Lower lobe of right lung (tissue), 2 donors: Measurements from ENCODE around the gene SIRPB1. TPM values are rescaled to one million over a fixed set of nuclear protein-coding genes. Genes with fewer than 3 reads are reported as not detected.

Experiments
- ATAC-seq, 2 donors: fragments of 200-7000 bp; cut with Tn5 transposase; one replicate each; pipeline ENCODE4 v1.9.1; 2020 to 2022; ENCODE audit warnings: mild to moderate bottlenecking in 2 of 2, moderate library complexity in 2 of 2
- DNase-seq: peaks from one replicate; pipeline ENCODE4 v3.0.0-alpha.2; 2020
- H3K27ac ChIP-seq: fragments of 200-600 bp; one replicate; pipeline ENCODE4 v1.8.0; 2022
- H3K27me3 ChIP-seq: fragments of 200-600 bp; one replicate; pipeline ENCODE4 v1.8.0; 2022; ENCODE audit warnings: low read depth
- H3K36me3 ChIP-seq: fragments of 200-600 bp; one replicate; pipeline ENCODE4 v1.8.0; 2022; ENCODE audit warnings: mild to moderate bottlenecking
- H3K4me1 ChIP-seq: fragments of 200-600 bp; one replicate; pipeline ENCODE4 v1.8.0; 2022
- H3K4me3 ChIP-seq: fragments of 200-600 bp; one replicate; pipeline ENCODE4 v1.8.0; 2022; ENCODE audit warnings: mild to moderate bottlenecking
- H3K9me3 ChIP-seq: fragments of 200-600 bp; one replicate; pipeline ENCODE4 v1.8.0; 2022
- intact Hi-C: fragments of 100-400 bp; cut with DNase I; formaldehyde crosslinking; loops from one replicate; pipeline ENCODE4 v1.11.0; 2022
- total RNA-seq: library from RNA; stranded (reverse); fragmentation: NEBNext Ultra II Directional; extraction: Animal tissue kit (Norgen Biotek cat#: 25700); gene quantifications from one replicate; pipeline ENCODE4 v1.2.1, GENCODE V29; 2021
- TF ChIP-seq, protein P1 (sequence below): fragments of 200-600 bp; IDR thresholded peaks from one replicate; pipeline ENCODE4 v1.8.0; 2022; ENCODE audit warnings: antibody characterized with exemption, mild to moderate bottlenecking
- donor health status: DM: no; HTN: yes; CAD: no; lungs with severe emphysema.

Gene SIRPB1
- total RNA-seq, 1 donor from 2014 or later: 35.8 TPM

DNA sequence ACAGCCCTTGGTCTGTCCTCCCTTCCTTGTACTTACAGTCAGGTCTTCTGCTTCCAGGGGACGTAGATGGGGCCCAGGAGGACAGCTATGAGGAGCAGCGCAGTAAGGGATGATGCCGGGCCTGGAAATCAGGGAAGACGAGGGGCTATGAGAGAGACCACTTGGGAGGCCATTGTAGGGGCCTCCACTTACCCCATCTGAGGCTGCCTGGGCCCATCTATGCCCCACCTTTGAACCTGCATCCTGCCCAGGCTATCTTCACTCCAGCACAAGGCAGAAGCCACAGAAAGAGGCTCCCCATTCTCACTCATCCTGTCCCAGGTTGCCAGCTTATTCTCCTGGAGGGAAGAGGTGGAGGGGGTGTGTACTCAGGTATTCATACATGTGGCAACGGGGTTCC is 10.4 kb upstream of the SIRPB1 start:
- no peak for DNase-seq
- intact Hi-C loops: no loop called here
- TF ChIP-seq, protein P1, sequence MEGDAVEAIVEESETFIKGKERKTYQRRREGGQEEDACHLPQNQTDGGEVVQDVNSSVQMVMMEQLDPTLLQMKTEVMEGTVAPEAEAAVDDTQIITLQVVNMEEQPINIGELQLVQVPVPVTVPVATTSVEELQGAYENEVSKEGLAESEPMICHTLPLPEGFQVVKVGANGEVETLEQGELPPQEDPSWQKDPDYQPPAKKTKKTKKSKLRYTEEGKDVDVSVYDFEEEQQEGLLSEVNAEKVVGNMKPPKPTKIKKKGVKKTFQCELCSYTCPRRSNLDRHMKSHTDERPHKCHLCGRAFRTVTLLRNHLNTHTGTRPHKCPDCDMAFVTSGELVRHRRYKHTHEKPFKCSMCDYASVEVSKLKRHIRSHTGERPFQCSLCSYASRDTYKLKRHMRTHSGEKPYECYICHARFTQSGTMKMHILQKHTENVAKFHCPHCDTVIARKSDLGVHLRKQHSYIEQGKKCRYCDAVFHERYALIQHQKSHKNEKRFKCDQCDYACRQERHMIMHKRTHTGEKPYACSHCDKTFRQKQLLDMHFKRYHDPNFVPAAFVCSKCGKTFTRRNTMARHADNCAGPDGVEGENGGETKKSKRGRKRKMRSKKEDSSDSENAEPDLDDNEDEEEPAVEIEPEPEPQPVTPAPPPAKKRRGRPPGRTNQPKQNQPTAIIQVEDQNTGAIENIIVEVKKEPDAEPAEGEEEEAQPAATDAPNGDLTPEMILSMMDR: no peak
- Histone ChIP-seq H3K4me1 (no peaks in the 10 kb centered on the region), H3K36me3 (no peaks in the 10 kb centered on the region), H3K9me3 (no peaks in the 10 kb centered on the region), H3K4me3 (no peak overlapping the region), H3K27me3 (peaks cover 3% of the 10 kb centered on the region), H3K27ac (no peak overlapping the region)
- ATAC-seq: no peak

DNA sequence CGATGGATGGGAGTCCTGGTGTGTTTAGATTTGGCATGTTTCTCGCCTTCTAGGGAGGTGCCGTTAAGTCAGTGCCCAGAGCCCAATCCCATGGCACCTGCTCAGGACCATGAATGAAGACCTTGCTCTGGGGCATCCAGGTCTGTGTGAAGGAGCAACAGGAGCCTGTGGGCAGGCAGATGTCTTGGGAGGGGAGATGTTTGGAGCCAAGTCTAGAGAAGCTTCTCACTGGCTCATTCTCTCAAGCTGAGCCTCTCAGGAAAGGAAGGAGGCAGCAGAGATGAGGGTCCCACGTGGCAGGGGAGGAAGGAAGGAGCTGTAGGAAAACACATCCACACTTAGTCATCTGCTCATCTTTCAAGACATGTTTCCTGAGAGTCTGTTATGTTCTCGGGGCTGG is 9.5 kb upstream of the SIRPB1 start:
- TF ChIP-seq, protein P1: no peak
- ATAC-seq (no peak), DNase-seq (no peak)
- Histone ChIP-seq H3K27me3 (peaks cover 3% of the 10 kb centered on the region), H3K36me3 (no peaks in the 10 kb centered on the region), H3K4me3 (no peak overlapping the region), H3K9me3 (no peaks in the 10 kb centered on the region), H3K4me1 (no peaks in the 10 kb centered on the region), H3K27ac (no peak overlapping the region)
- intact Hi-C loops: no loop called here

DNA sequence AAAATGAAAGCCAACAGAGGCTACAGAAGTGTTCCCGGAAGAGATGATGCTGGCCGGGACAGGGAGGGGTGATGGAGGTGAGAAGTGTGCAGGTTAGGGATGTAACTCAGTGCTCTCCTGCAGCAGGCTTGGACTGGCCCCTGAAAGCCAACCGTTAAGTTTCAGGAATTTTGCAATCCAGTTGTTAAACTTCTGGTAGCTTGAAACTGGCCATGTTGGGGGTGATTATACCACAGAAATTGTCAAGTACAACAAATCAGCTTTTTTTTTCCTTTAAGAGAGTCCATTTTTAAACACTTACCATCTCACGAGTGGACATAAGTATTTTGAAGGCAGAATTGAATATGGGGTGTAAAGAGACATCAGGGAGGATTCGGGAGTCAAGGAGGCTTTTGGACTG is 8.8 kb upstream of the SIRPB1 start:
- Histone ChIP-seq H3K4me1 (peaks cover 3% of the 10 kb centered on the region), H3K9me3 (no peaks in the 10 kb centered on the region), H3K27ac (no peak overlapping the region), H3K27me3 (peaks cover 3% of the 10 kb centered on the region), H3K4me3 (no peak overlapping the region), H3K36me3 (no peaks in the 10 kb centered on the region)
- intact Hi-C loops: no loop called here
- TF ChIP-seq, protein P1: no peak
- ATAC-seq (no peak), DNase-seq (no peak)

DNA sequence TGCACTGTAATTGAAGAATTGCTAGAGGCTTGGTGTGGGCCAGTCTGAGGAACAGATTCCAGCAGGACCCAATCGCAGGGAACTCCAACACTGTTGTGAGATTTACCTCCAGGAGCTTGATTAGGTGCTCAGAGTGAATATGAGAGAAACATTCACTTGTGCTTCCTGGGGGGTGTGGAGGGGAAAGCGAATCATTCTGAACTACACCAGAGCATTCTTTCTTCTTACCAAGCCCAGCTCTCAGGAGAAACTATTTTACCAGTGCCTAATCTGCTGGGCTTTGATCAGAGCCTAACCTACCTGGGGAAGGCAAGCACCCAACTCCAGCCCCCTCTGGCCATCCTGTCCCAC is 7.4 kb upstream of the SIRPB1 start:
- H3K4me3 ChIP-seq: no peak overlapping the region
- ATAC-seq (no peak), DNase-seq (no peak)
- no peaks in the 10 kb centered on the region for H3K36me3 ChIP-seq
- peaks cover 3% of the 10 kb centered on the region for H3K27me3 ChIP-seq
- TF ChIP-seq, protein P1: no peak
- no peaks in the 10 kb centered on the region for H3K9me3 ChIP-seq
- H3K4me1 ChIP-seq: peaks cover 17% of the 10 kb centered on the region
- no peak overlapping the region for H3K27ac ChIP-seq
- intact Hi-C loops: no loop called here

DNA sequence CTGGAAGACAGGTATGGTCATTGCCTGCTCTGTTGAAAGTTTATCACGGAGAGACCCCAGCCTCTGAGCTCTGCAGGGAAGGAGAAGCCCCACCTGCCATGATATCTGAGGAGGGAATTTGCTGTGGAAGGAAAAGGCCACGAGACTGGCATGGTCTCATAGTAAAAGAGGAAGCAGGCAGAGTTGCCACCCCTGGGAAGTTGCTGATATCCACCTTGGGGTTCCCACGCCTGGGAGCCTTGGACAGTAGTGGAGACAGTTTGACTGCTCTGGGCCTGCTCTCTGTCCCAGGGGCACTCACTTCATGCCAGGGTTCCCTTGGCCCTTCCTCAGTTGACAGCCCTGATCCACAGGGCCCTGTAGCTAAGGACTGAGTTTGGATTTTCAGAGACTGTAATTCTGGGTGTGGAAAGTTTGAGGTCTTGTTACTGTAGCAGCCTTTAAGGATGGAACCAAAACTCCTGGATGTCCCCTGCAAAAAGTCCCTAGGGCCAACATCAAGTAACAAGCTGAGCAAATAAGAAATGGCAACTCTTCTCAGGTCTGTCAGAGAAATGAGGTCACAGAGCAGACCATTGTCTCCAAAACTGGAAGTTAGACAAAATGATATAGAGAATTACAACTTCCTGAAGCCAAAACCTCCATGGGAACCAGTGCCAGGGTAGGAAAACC is 6.9 kb upstream of the SIRPB1 start:
- H3K9me3 ChIP-seq: no peaks in the 10 kb centered on the region
- ATAC-seq (peak in 1 of 2 donors; percentile 16), DNase-seq (no peak)
- intact Hi-C loops: no loop called here
- no peak overlapping the region for H3K27ac ChIP-seq
- no peak overlapping the region for H3K4me3 ChIP-seq
- H3K4me1 ChIP-seq: peaks cover 19% of the 10 kb centered on the region
- H3K27me3 ChIP-seq: peaks cover 3% of the 10 kb centered on the region
- TF ChIP-seq, protein P1: no peak
- no peaks in the 10 kb centered on the region for H3K36me3 ChIP-seq
